GM12878 (cell line): ENCODE measurements around the gene CELSR1.

Source experiments
- CEBPB ChIP-seq, 2 experiments: fragments of 150-350 bp in 1 of 2; IDR thresholded peaks; 2 replicates each; pipeline ENCODE4 v1.6.1; 2012 to 2014; ENCODE audit warnings: low read depth in 2 of 2, low read length in 2 of 2, borderline replicate concordance in 1 of 2, inconsistent platforms in 1 of 2
- CTCF ChIP-seq, 3 experiments: IDR thresholded peaks in 2 of 3; conservative IDR thresholded peaks in 1 of 3; 2 replicates each; pipeline ENCODE4 v1.5.1; 2011; ENCODE audit warnings: low read depth in 3 of 3, low read length in 3 of 3, mild to moderate bottlenecking in 3 of 3, control low read depth in 2 of 3, moderate library complexity in 2 of 3, inconsistent platforms in 1 of 3, mixed read lengths in 1 of 3; ENCODE audit not compliant: control insufficient read depth in 2 of 3, insufficient read depth in 1 of 3; ENCODE audit errors: extremely low read depth in 1 of 3
- DPF2 ChIP-seq: fragments of 450-650 bp; IDR thresholded peaks from 2 replicates; pipeline ENCODE4 v1.6.1; 2017; ENCODE audit warnings: mild to moderate bottlenecking
- HDAC6 ChIP-seq: fragments of 200-600 bp; sonication (generic); IDR thresholded peaks from one replicate; pipeline ENCODE4 v1.8.0; 2017; ENCODE audit warnings: antibody characterized with exemption; ENCODE audit not compliant: unreplicated experiment
- IKZF1 ChIP-seq: fragments of 450-650 bp; conservative IDR thresholded peaks from 2 replicates; pipeline ENCODE4 v1.6.1; 2017; ENCODE audit warnings: antibody characterized with exemption, mild to moderate bottlenecking
- MEF2A ChIP-seq: IDR thresholded peaks from 2 replicates; pipeline ENCODE4 v1.6.1; 2011; ENCODE audit warnings: low read depth, mild to moderate bottlenecking, low read length, moderate library complexity; ENCODE audit not compliant: insufficient read depth
- MTA3 ChIP-seq: IDR thresholded peaks from 2 replicates; pipeline ENCODE4 v1.6.1; 2012; ENCODE audit warnings: low read length, inconsistent platforms, borderline replicate concordance
- NBN ChIP-seq: fragments of 450-650 bp; IDR thresholded peaks from 2 replicates; pipeline ENCODE4 v1.6.1; 2016
- PBX3 ChIP-seq: IDR thresholded peaks from 2 replicates; pipeline ENCODE4 v1.6.1; 2011; ENCODE audit warnings: mild to moderate bottlenecking, low read depth, low read length, moderate library complexity; ENCODE audit not compliant: insufficient replicate concordance
- POLR2AphosphoS5 ChIP-seq: IDR thresholded peaks from 2 replicates; pipeline ENCODE4 v1.6.1; 2011; ENCODE audit warnings: mild to moderate bottlenecking, low read length, inconsistent platforms
- RAD21 ChIP-seq: IDR thresholded peaks from 2 replicates; pipeline ENCODE4 v1.6.1; 2011; ENCODE audit warnings: mild to moderate bottlenecking, low read depth, low read length, moderate library complexity; ENCODE audit not compliant: insufficient read depth
- RELA ChIP-seq: fragments of 450-650 bp; IDR thresholded peaks from 2 replicates; pipeline ENCODE4 v1.8.0; 2014; ENCODE audit warnings: borderline replicate concordance; ENCODE audit not compliant: partially characterized antibody

DNA sequence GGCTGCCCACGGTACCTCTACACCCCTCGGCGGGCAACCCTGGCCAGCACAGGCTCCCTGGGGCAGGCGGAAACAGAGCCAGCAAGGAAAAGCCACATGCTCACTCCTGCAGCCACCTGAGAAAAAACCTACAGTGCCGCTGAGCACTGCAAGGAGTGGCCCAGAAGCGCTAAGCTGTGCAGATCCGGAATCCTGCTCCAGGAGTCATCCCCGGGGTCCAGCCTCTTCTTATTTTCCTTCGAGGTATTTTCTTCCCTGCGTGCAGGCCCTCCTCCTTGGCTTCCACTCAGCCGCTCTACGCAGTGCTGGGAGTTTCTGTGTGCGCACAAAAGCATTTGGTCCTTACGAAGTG, 120.9 kb downstream of the CELSR1 start:
- TF ChIP-seq CTCF (IDR thresholded peaks at IDR 0.05 in 2 of 3, conservative IDR thresholded peaks at IDR 0.05 in 1 of 3; ENCODE audit: control insufficient read depth in 2 of 3, extremely low read depth in 1 of 3, insufficient read depth in 1 of 3, low read depth in 3 of 3, low read length in 3 of 3): no peak
- TF ChIP-seq PBX3: no peak
- no peak for TF ChIP-seq MTA3
- no peak for TF ChIP-seq IKZF1
- no peak for TF ChIP-seq RAD21
- TF ChIP-seq HDAC6: no peak
- TF ChIP-seq POLR2AphosphoS5: no peak
- TF ChIP-seq DPF2: no peak
- no peak for TF ChIP-seq RELA
- no peak for TF ChIP-seq MEF2A
- no peak for TF ChIP-seq NBN
- TF ChIP-seq CEBPB (IDR thresholded peaks at IDR 0.05; ENCODE audit: borderline replicate concordance in 1 of 2, low read depth in 2 of 2, low read length in 2 of 2): no peak
